NCI-H345 treated with DMSO at 0.1 percent for 48 hours (cell line): ENCODE results near the gene GFER.
"Not testable (repeated sequence)": the region's sequence is repeated elsewhere in the genome, so short reads cannot be mapped to it uniquely, and the experiment has no call there.

Experiments used
- DNase-seq: peaks from one replicate; lab custom pipeline; 2025; ENCODE audit not compliant: unreplicated experiment; lab: John Stamatoyannopoulos, UW

GFER gene

DNA sequence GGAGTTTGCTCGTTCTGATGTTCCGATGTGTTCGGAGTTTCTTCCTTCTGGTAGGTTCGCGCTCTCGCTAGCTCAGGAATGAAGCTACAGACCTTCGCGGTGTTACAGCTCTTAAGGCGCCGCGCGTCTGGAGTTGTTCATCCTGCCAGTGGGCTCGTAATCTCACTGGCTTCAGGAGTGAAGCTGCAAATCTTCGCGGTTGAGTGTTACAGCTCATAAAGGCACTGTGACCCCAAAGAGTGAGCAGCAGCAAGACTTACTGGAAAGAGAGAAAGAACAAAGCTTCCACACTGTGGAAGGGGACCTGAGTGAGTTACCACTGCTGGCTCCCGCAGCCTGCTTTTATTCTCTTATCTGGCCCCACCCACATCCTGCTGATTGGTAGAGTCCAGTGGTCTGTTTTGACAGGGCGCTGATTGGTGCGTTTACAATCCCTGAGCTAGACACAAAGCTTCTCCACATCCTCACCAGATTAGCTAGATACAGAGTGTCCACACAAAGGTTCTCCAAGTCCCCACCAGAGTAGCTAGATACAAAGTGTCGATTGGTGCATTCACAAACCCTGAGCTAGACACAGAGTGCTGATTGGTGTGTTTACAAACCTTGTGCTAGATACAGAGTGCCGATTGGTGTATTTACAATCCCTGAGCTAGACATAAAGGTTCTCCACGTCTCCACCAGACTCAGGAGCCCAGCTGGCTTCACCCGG, 26.4 kb upstream of the GFER start:
- DNase-seq = not testable (repeated sequence)

DNA sequence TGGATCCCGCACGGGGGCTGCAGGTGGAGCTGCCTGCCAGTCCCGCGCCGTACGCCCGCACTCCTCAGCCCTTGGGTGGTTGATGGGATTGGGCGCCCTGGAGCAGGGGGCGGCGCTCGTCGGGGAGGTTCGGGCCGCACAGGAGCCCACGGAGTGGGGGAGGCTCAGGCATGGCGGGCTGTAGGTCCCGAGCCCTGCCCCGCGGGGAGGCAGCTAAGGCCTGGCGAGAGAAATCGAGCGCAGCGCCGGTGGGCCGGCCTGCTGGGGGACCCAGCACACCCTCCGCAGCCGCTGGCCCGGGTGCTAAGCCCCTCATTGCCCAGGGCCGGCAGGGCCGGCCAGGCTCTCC, 25.9 kb upstream of the GFER start:
- not testable (repeated sequence) for DNase-seq

GRCh38 chr16:1958715-1959268, 25.2 kb upstream of the GFER start:
- no peak for DNase-seq

DNA sequence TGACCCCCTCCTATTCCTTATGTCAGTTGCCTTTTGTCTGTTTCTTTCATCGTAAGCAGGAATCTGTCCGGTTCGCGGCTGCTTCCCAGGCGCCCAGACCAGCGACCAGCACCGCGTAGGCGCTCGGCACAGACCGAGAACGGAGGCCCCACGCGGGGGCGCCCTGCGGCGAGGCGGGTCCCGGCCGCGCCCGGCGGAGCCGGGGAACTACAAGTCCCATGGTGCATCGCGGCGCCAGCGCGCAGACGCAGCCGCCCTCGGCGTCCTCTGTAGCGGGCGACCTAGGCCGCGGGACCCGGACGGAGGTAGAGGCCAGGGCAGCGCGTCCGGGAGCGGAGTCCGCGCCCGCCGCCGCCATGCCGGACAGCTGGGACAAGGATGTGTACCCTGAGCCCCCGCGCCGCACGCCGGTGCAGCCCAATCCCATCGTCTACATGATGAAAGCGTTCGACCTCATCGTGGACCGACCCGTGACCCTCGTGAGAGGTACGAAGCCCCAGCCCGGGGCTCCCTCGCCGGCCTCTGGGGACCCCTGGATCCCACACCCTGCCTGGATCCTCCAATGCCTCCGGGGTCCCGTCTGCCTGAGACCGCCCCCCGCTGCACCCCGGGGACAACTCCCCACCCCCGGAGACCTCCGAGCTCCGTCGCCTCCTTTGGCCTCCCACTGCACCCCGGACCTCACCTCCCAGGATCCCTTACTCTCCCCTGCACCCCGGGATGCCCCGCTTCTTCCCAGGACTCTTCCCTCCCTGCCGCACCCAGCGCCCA, 24.5 kb upstream of the GFER start, which contains the start of gene NDUFB10:
Gene NDUFB10, plus strand, starts transcription at position 270 of the 771 bp plus-strand sequence. Its CDS starts 87 bp downstream, at position 357.
- peak; percentile 70 for DNase-seq

DNA sequence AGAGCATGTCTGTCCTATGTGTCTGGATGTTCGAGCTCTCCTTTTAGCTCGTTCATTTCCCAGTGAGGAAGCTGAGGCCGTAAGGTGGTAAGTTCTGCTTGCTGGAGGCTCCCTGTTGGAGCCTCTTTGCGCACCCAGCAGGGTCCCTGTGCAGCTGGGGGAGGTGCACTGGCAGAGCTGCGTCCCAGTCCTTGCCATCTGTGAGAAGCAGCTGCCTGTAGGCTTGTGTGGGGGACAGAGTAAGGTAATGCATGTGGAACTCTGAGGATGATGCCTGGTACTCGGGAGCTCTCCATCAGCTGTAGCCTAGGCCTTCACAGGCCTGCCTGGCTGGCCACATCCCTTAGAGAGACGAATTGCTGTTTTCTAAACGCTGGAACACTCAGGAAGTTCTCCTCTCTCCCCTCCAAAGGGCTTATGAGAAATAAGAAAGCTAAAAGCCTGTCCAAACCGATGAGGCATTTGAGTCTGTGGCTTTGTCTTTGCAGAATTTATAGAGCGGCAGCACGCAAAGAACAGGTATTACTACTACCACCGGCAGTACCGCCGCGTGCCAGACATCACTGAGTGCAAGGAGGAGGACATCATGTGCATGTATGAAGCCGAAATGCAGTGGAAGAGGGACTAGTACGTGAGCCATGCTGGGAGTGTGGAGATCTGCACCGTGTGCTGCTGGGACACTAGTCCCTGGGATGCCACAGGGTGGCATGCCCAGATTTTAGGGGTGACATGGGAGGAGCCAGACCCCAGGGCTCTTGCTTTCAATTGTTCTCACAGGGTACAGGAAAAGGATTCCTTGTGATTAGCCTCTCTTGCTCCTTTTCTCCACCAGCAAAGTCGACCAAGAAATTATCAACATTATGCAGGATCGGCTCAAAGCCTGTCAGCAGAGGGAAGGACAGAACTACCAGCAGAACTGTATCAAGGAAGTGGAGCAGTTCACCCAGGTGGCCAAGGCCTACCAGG, 23.0 kb upstream of the GFER start:
- peak; percentile 24 for DNase-seq

GRCh38 chr16:1961651-1962067, 22.3 kb upstream of the GFER start:
- peak; percentile 10 for DNase-seq

DNA sequence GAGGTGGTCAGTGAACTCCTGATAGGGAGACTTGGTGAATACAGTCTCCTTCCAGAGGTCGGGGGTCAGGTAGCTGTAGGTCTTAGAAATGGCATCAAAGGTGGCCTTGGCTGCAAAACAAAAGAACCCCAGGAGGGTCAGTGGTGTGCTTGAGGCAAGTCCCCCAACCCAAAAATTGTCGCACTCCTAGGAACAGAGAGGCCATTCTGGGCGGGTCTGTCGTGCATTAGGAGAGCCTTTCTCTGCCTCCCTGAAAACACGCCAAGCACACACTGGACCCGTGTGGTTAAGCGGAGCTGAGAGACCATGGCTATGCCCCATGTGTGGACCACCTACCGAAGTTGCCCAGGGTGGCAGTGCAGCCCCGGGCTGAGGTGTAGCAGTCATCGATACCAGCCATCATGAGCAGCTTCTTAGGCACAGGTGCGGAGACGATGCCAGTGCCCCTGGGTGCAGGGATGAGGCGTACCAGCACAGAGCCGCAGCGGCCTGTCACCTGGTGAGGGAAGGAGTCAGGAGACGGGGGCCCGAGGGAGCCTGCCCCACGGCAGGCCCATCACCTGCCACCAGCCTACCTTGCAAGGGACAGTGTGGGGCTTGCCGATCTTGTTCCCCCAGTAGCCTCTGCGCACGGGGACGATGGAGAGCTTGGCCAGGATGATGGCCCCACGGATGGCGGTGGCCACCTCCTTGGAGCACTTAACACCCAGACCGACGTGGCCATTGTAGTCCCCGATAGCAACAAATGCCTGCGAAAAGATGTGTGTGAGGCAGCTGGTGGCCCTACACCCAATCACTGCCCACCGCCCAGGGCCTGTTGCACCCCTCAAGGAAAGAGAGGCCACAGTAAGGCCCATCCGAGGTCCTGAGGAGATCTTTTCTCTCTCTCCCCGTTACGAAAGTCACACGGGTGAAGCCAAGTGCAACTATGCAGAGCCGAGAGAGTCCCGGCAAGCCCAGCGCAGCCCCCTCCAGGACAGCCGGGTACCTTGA, 21.5 kb upstream of the GFER start:
- not testable (repeated sequence) for DNase-seq

DNA sequence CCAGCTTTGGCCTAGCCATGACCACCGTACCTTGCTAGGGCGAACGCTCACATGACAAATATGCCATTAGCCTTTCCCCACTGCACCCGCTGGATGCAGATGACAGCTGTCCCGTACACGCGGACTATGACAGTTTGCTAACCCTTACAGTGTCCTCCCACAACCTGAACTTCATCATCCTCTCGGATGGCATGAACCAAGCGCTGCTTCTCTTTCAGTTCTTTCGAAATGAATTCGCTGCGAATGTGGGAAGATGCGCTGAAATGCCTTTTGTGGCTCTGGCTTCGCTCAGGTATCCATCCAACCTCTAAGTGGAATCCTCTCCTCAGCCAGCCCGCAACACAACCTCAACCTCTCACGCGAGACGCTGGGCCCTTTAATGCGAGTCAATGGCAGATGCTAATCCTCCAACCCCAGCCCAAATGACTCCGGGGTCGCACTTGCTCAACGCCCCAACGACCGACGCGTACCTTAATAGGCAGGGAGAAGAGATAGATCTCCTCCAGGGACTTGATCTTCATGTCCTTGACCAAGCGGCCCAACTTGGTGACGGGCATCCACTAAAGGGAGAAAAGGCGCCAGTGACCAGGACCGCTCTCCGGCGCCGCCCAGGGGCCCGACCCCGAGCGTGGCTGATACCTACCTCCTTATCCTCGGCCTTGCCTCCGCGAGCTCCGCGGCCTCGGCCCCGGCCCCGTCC, 20.0 kb upstream of the GFER start:
- no peak for DNase-seq

- peak; percentile 95 for DNase-seq
Observed at GRCh38 chr16:1964506-1965395, 19.2 kb upstream of the GFER start, which contains the start of gene RPS2. RPS2 (minus strand) TSS chr16:1964826; CDS start chr16:1964625, 201 bp downstream.

DNA sequence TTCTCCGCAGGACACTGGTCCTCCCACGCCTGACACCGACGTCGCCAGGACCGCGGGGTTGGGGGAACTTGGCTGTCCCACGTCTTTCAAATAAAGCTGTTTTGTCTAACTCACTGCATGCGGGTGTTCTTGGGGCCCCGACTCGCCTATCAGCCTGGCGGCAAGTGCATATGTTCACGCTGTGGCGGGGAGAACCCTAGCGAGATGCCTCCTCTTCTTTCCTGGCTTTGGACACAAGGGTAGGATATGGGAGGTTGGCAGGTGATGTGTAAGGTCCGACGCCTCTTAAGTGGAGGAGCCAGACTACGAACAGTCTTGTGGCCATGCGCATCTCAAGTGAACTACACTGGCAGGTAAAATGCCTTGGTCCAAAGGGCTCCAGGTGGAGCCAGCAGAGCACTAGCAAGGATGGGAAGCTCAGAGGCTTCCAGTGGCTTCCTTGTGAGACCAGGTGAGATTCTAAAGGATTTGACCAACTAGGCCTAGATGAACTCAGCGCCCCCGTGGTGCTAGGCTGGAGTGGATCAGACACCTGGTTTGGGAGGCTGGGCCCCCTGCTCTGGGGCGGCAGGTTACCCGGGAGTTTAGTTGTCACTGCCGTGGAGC, 18.5 kb upstream of the GFER start:
- DNase-seq = no peak

GRCh38 chr16:1966460-1966859, 17.5 kb upstream of the GFER start, which contains the start of gene RNF151:
RNF151 (plus strand) TSS chr16:1966856; CDS start chr16:1966882, 26 bp downstream.
- DNase-seq = no peak

- no peak for DNase-seq
Observed at GRCh38 chr16:1968146-1968953, 15.6 kb upstream of the GFER start.

DNA sequence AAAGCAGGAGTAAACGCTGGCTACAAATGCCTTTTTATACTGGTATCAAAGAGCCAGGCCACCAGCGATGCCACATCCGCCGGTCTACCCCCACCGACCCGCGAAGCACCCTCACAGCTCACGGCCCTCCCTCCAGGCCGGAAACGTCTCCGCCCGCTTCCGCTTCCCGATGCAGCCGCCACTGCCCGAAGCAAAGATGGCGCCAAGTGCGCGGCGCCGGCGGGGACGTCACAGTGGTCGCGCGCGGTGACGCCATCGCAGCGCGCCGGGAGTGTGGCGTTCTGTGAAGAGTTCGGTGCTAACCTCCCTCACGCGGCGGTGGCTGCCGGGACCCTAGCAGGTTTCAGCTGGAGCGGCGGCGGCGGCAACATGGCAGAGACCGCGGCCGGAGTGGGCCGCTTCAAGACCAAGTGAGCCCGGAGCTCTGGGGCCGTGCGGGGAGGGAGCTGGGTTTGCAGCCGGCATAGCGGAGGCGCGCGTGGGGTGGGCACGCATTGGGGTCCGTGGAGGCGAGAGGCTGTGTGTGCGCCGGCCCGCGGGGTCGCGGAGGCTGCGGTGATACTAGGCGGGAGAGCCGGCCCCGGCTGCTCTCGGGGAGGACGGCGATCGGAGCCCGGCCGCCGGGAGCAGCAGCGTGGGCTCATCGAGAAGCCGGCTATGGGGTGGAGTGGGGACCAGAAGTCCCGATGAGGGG, 12.1 kb upstream of the GFER start, which contains the start of gene TBL3:
Gene TBL3, plus strand, starts transcription at position 258 of the 694 bp plus-strand sequence. Its CDS starts 112 bp downstream, at position 370.
- DNase-seq = peak; percentile 77

DNA sequence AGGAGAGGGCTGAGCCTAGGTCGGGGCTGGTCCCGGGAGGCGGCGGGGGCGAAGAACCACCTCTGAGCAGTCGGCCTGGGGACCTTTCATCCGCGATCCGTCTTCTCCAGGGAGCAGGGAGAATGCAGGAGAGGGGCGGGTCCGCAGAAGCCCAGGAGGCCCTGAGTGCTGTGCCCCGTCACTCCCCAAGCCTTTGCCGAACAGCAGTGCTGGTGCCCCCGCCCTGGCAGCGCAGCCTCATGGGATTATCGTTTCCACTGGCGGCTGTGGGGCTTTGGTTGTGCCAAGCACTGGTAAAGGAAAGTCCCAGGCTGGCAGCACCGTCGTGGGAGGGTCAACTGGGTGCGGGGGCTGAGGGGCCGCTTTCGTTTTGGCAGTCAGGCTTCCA, 11.5 kb upstream of the GFER start:
- no peak for DNase-seq

GRCh38 chr16:1973461-1974156, 10.4 kb upstream of the GFER start:
- no peak for DNase-seq
